Ovary (tissue), 9 donors: Measurements from ENCODE around the gene LENEP. TPM values are rescaled to one million over a fixed set of nuclear protein-coding genes. Genes with fewer than 3 reads are reported as not detected.
A peak's percentile ranks its signal among the peaks of the same experiment; 100 is the strongest.
"Not testable (repeated sequence)": the region's sequence is repeated elsewhere in the genome, so short reads cannot be mapped to it uniquely, and the experiment has no call there.

Source experiments
- DNase-seq, 5 donors: peaks; one replicate each; pipeline ENCODE4 v3.0.0-alpha.2; 2019 to 2020
- H3K27ac ChIP-seq, 2 donors: fragments of 200-600 bp; one replicate each; pipeline versions ENCODE4 v1.5.1 to v1.8.0; 2019 to 2022
- H3K27me3 ChIP-seq: fragments of 200-600 bp; one replicate; pipeline ENCODE4 v1.8.0; 2022
- H3K36me3 ChIP-seq: fragments of 200-600 bp; sonication (generic); one replicate; pipeline ENCODE4 v1.5.1; 2019
- H3K4me1 ChIP-seq: one replicate; pipeline ENCODE4 v1.8.1; 2013; ENCODE audit warnings: mild to moderate bottlenecking, moderate library complexity; ENCODE audit not compliant: insufficient read depth
- H3K4me3 ChIP-seq: fragments of 200-600 bp; sonication (generic); one replicate; pipeline ENCODE4 v1.5.1; 2017
- H3K9me3 ChIP-seq, 2 donors: fragments of 200-600 bp in 1 of 2; sonication (generic) in 1 of 2; one replicate each; pipeline versions ENCODE4 v1.5.1 to v1.8.1; 2013 to 2019; ENCODE audit warnings: mild to moderate bottlenecking in 1 of 2, moderate library complexity in 1 of 2
- CTCF ChIP-seq, 3 donors: fragments of 450-650 bp in 2 of 3; fragments of 200-600 bp in 1 of 3; IDR thresholded peaks; one replicate each; pipeline versions ENCODE4 v1.5.1 to v1.8.0; 2016 to 2022; ENCODE audit warnings: antibody characterized with exemption in 3 of 3, mild to moderate bottlenecking in 1 of 3
- EP300 ChIP-seq: sonication (generic); formaldehyde crosslinking; IDR thresholded peaks from one replicate; pipeline ENCODE4 v1.6.1; 2017; ENCODE audit warnings: antibody characterized with exemption
- POLR2A ChIP-seq: fragments of 450-650 bp; IDR thresholded peaks from one replicate; pipeline ENCODE4 v1.6.1; 2017; ENCODE audit warnings: antibody characterized with exemption, mild to moderate bottlenecking, moderate library complexity
- WGBS, 3 donors: extraction: QIAGEN DNeasy Blood & Tissue Kit in 1 of 3; methylation state at CpG; one replicate each; pipeline versions ENCODE4 v1.1.5 to v1.1.7; 2013 to 2017; 5-methylcytosine and 5-hydroxymethylcytosine counted together
- intact Hi-C, 4 donors: fragments of 100-400 bp; cut with DNase I; formaldehyde crosslinking; loops; one replicate each; pipeline versions ENCODE4 v1.11.0 to v1.15.1; 2022 to 2023
- polyA plus RNA-seq, 2 donors: library from polyadenylated mRNA; stranded (reverse); fragments of 200-250 nt in 1 of 2; fragments of 350-450 nt in 1 of 2; fragmentation: Illumina TruSeq in 1 of 2; extraction: RNeasy Lipid Tissue Mini Kit (QIAGEN cat#74804) in 1 of 2; gene quantifications; one replicate each; pipeline ENCODE4 v1.2.3, GENCODE V29; 2013 to 2014
- total RNA-seq, 7 donors: library from RNA; depleted of rRNA in 2 of 7; stranded (reverse); fragments of >200 nt in 2 of 7; fragmentation: NEBNext Ultra II Directional in 3 of 7; extraction: Animal tissue kit (Norgen Biotek cat#: 25700) in 3 of 7; gene quantifications; one replicate each; pipeline versions ENCODE4 v1.1.0 to v1.2.4, GENCODE V29; 2016 to 2023
- donor health status: DM: no; HTN: no; CAD: no; lungs with moderate emphysema.
- donor health status: DM: no; HTN: no; CAD: no.
- donor health status: Bipolar disorder and iron deficiency.
- donor health status: DM: yes; HTN: yes; CAD: no.
- donor health status: DM: no; HTN: no; CAD: no.
- donor health status: DM: yes; HTN: yes; CAD: no.

Gene LENEP
- total and polyA plus RNA-seq, 9 donors, result not detected

- intact Hi-C loops, result no loop called here
- Histone ChIP-seq H3K4me3 (no peak overlapping the region), H3K9me3 (no peaks in the 10 kb centered on the region), H3K4me1 (no peaks in the 10 kb centered on the region), H3K27ac (no peak overlapping the region), H3K27me3 (no peaks in the 10 kb centered on the region), H3K36me3 (no peaks in the 10 kb centered on the region)
- 51 to 70% (median 56%) methylated on average over 3 of the region's 3 CpGs for WGBS, 3 donors
- no peak for TF ChIP-seq CTCF (IDR thresholded peaks at IDR 0.05)
- TF ChIP-seq EP300, result no peak
- no peak for TF ChIP-seq POLR2A
- peak in 1 of 5 donors; percentile 17 for DNase-seq
Observed at GRCh38 chr1:154994591-154994990, 1.2 kb downstream of the LENEP start.

GRCh38 chr1:154995301-154995983, 2.1 kb downstream of the LENEP start:
- peak in 4 of 5 donors; percentile 63 to 80 (median 72) for DNase-seq
- not testable (repeated sequence) for H3K9me3 ChIP-seq, H3K27ac ChIP-seq, H3K4me1 ChIP-seq, H3K4me3 ChIP-seq, H3K36me3 ChIP-seq, H3K27me3 ChIP-seq
- intact Hi-C loops, result loop anchor here in 2 of 4 donors (5.0 kb wide), 1 partner anchor 33 kb away; the partner anchor contains the start of gene PYGO2 (in 2 of the 2)
- WGBS, 3 donors, result 52 to 56% (median 56%) methylated on average over 13 of the region's 13 CpGs
- peak in 1 of 3 donors; percentile 20 for TF ChIP-seq CTCF (IDR thresholded peaks at IDR 0.05)

- no peaks in the 10 kb centered on the region for H3K4me1 ChIP-seq
- intact Hi-C loops, result loop anchor here in 2 of 4 donors (5.0 kb wide), 1 partner anchor 35 kb away; the partner anchor contains the start of gene PYGO2 (in 2 of the 2)
- H3K9me3 ChIP-seq, result no peaks in the 10 kb centered on the region
- no peaks in the 10 kb centered on the region for H3K36me3 ChIP-seq
- no peak overlapping the region for H3K4me3 ChIP-seq
- no peak overlapping the region for H3K27ac ChIP-seq
- WGBS, 3 donors, result 76 to 84% (median 83%) methylated on average over 15 of the region's 15 CpGs
- no peaks in the 10 kb centered on the region for H3K27me3 ChIP-seq
- DNase-seq, result peak in 1 of 5 donors; percentile 34
- TF ChIP-seq CTCF (IDR thresholded peaks at IDR 0.05) (no peak), POLR2A (no peak), EP300 (no peak)
Observed at GRCh38 chr1:154996966-154997701, 3.7 kb downstream of the LENEP start.

DNA sequence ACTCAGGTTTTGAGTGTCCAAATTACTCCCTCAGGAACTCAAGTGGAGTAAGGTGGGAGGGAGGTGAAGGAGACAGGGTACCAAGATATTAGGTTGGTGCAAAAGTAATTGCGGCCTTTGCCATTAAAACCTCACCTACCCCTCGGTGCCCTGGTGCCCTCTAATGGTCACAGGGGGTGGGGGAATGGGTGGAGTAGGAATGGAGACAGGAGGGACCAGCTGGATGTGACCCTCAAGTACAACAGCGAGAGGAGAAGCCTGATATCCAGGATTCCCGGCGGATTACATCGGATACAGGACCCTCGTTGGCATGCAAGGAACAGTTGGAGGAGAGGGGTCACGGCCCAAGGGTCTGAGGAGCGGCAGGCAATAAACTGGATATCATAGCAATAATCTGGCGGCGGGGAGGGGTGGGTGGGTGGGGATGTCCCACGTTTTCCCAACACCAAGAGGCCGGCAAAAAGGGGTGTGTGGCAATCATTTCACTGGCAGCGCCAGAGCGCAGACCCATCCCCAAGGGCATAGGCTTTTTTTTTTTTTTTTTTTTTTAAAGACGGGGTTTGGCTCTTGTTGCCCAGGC, 4.9 kb downstream of the LENEP start:
- WGBS, 3 donors, result 64 to 73% (median 69%) methylated on average over 16 of the region's 16 CpGs
- TF ChIP-seq POLR2A (no peak), EP300 (no peak), CTCF (IDR thresholded peaks at IDR 0.05) (no peak)
- Histone ChIP-seq H3K9me3 (no peaks in the 10 kb centered on the region), H3K27me3 (no peaks in the 10 kb centered on the region), H3K27ac (peak overlapping the region in 1 of 2 donors; percentile 94), H3K4me1 (no peaks in the 10 kb centered on the region), H3K36me3 (no peaks in the 10 kb centered on the region), H3K4me3 (no peak overlapping the region)
- intact Hi-C loops, result loop anchor here in 2 of 4 donors (5.0 kb wide), 1 partner anchor 36 kb away; the partner anchor contains the start of gene PYGO2 (in 2 of the 2)
- DNase-seq, result peak in 1 of 5 donors; percentile 31
